SK-N-SH (cell line): ENCODE measurements around the gene THSD4. TPM values are rescaled to one million over a fixed set of nuclear protein-coding genes. Genes with fewer than 3 reads are reported as not detected.

Source experiments
- CTCF ChIA-PET: fragments of 300-600, 350-600 bp; formaldehyde crosslinking; extraction: SDS; loops from one replicate; lab custom pipeline; 2021; lab: Yijun Ruan, JAX
- POLR2A ChIA-PET: fragments of 350-600 bp; sonication (Branson Sonifier 250); formaldehyde crosslinking; extraction: SDS; loops from one replicate; lab custom pipeline; 2020; ENCODE audit warnings: antibody characterized with exemption, inconsistent platforms; lab: Yijun Ruan, JAX
- DNase-seq: peaks from one replicate; pipeline ENCODE4 v3.0.0; 2012
- H2AFZ ChIP-seq: fragments of 200-600 bp; sonication (generic); 2 replicates; pipeline ENCODE4 v1.8.1; 2016; ENCODE audit warnings: antibody characterized with exemption, mild to moderate bottlenecking, low read depth
- H3F3A ChIP-seq: fragments of 200-600 bp; sonication (generic); replicated peaks from 2 replicates; pipeline ENCODE3; 2016; ENCODE audit warnings: antibody characterized with exemption, mild to moderate bottlenecking; ENCODE audit not compliant: insufficient read depth
- H3K27ac ChIP-seq, 2 experiments: fragments of 200-500 bp in 1 of 2; fragments of 200-600 bp in 1 of 2; sonication (Bioruptor generic) in 1 of 2; sonication (generic), shearing (Covaris generic) in 1 of 2; 2 replicates each; pipeline versions ENCODE4 v1.5.1 to v1.6.1; 2014 to 2016; ENCODE audit warnings: low read depth in 2 of 2, inconsistent platforms in 1 of 2, low read length in 1 of 2, mild to moderate bottlenecking in 1 of 2, mixed read lengths in 1 of 2
- H3K27me3 ChIP-seq: fragments of 200-600 bp; sonication (generic), shearing (Covaris generic); 2 replicates; pipeline ENCODE4 v1.6.1; 2016; ENCODE audit warnings: mixed run types; ENCODE audit not compliant: insufficient read depth
- H3K36me3 ChIP-seq, 2 experiments: fragments of 200-500 bp in 1 of 2; fragments of 200-600 bp in 1 of 2; sonication (Bioruptor generic) in 1 of 2; sonication (generic) in 1 of 2; replicated peaks in 1 of 2; 2 replicates each; pipeline versions ENCODE3 to v1.5.1; 2014 to 2016; ENCODE audit warnings: low read length in 1 of 2, mild to moderate bottlenecking in 1 of 2; ENCODE audit not compliant: insufficient read depth in 2 of 2, control insufficient read depth in 1 of 2
- H3K4me1 ChIP-seq, 2 experiments: fragments of 200-500 bp in 1 of 2; fragments of 200-600 bp in 1 of 2; sonication (Bioruptor generic) in 1 of 2; sonication (generic), shearing (Covaris generic) in 1 of 2; 2 replicates each; pipeline versions ENCODE4 v1.5.1 to v1.6.1; 2014 to 2016; ENCODE audit warnings: low read depth in 1 of 2, low read length in 1 of 2, mixed run types in 1 of 2; ENCODE audit not compliant: insufficient read depth in 2 of 2, control insufficient read depth in 1 of 2
- H3K4me2 ChIP-seq: fragments of 200-600 bp; sonication (generic), shearing (Covaris generic); 2 replicates; pipeline ENCODE4 v1.6.1; 2017; ENCODE audit warnings: mixed run types
- H3K4me3 ChIP-seq, 2 experiments: fragments of 200-500 bp in 1 of 2; fragments of 200-600 bp in 1 of 2; sonication (Bioruptor generic) in 1 of 2; sonication (generic), shearing (Covaris generic) in 1 of 2; 2 replicates each; pipeline versions ENCODE4 v1.5.1 to v1.8.1; 2014 to 2016; ENCODE audit warnings: low read depth in 2 of 2, inconsistent platforms in 1 of 2, low read length in 1 of 2, mild to moderate bottlenecking in 1 of 2, mixed read lengths in 1 of 2, moderate library complexity in 1 of 2
- H3K79me2 ChIP-seq: fragments of 200-600 bp; sonication (generic); 2 replicates; pipeline ENCODE4 v1.8.1; 2017; ENCODE audit warnings: mild to moderate bottlenecking; ENCODE audit not compliant: insufficient read depth
- H3K9ac ChIP-seq: fragments of 200-600 bp; sonication (generic); 2 replicates; pipeline ENCODE4 v1.6.1; 2017; ENCODE audit warnings: mixed run types
- H3K9me2 ChIP-seq: fragments of 200-600 bp; sonication (generic); 2 replicates; pipeline ENCODE4 v1.6.1; 2017; ENCODE audit warnings: mixed run types
- H3K9me3 ChIP-seq: fragments of 200-600 bp; sonication (generic); 2 replicates; pipeline ENCODE4 v1.6.1; 2017; ENCODE audit warnings: mixed run types, mild to moderate bottlenecking, moderate library complexity
- H4K20me1 ChIP-seq: fragments of 200-600 bp; sonication (generic); 2 replicates; pipeline ENCODE4 v1.6.1; 2017; ENCODE audit warnings: mild to moderate bottlenecking, mixed run types; ENCODE audit not compliant: insufficient read depth
- CHD2 ChIP-seq: fragments of 150-350 bp; IDR thresholded peaks from 2 replicates; pipeline ENCODE4 v1.6.1; 2018; ENCODE audit warnings: low read length; ENCODE audit not compliant: partially characterized antibody
- FOXJ3 ChIP-seq: sonication (generic); formaldehyde crosslinking; IDR thresholded peaks from 2 replicates; pipeline ENCODE4 v1.5.1; 2020; ENCODE audit warnings: mild to moderate bottlenecking, missing genetic modification reagents
- FOXM1 ChIP-seq: IDR thresholded peaks from 2 replicates; pipeline ENCODE4 v1.4.0; 2012; ENCODE audit warnings: low read depth, mild to moderate bottlenecking
- GABPA ChIP-seq: IDR thresholded peaks from 2 replicates; pipeline ENCODE4 v1.4.0; 2012; ENCODE audit warnings: low read depth, mild to moderate bottlenecking
- GATA2 ChIP-seq: sonication (generic); formaldehyde crosslinking; IDR thresholded peaks from 2 replicates; pipeline ENCODE4 v1.5.0; 2020; ENCODE audit warnings: mild to moderate bottlenecking, missing genetic modification reagents
- MXI1 ChIP-seq: IDR thresholded peaks from 2 replicates; pipeline ENCODE4 v1.6.1; 2012; ENCODE audit warnings: mild to moderate bottlenecking, low read depth, low read length, improper control_type of control experiment
- NFIC ChIP-seq: IDR thresholded peaks from 2 replicates; pipeline ENCODE4 v1.4.0; 2012; ENCODE audit warnings: borderline replicate concordance
- NRF1 ChIP-seq: IDR thresholded peaks from 2 replicates; pipeline ENCODE4 v1.6.1; 2012; ENCODE audit warnings: low read depth, mild to moderate bottlenecking, low read length
- POLR2AphosphoS5 ChIP-seq: IDR thresholded peaks from 2 replicates; pipeline ENCODE4 v1.6.1; 2012; ENCODE audit warnings: low read depth, low read length
- RCOR1 ChIP-seq: fragments of 150-350 bp; IDR thresholded peaks from 2 replicates; pipeline ENCODE4 v1.6.1; 2017; ENCODE audit warnings: antibody characterized with exemption, low read length
- RFX5 ChIP-seq: IDR thresholded peaks from 2 replicates; pipeline ENCODE4 v1.6.1; 2012; ENCODE audit warnings: mild to moderate bottlenecking, improper control_type of control experiment, low read length
- SIN3A ChIP-seq: IDR thresholded peaks from 2 replicates; pipeline ENCODE4 v1.6.1; 2012; ENCODE audit warnings: low read depth, mild to moderate bottlenecking, low read length, moderate library complexity, borderline replicate concordance
- SMC3 ChIP-seq: IDR thresholded peaks from 2 replicates; pipeline ENCODE4 v1.6.1; 2012; ENCODE audit warnings: low read depth, low read length, improper control_type of control experiment
- TEAD4 ChIP-seq: IDR thresholded peaks from 2 replicates; pipeline ENCODE4 v1.4.0; 2012; ENCODE audit warnings: mild to moderate bottlenecking, borderline replicate concordance; ENCODE audit not compliant: insufficient read depth
- YY1 ChIP-seq: IDR thresholded peaks from 2 replicates; pipeline ENCODE4 v1.4.0; 2012; ENCODE audit warnings: low read depth, mild to moderate bottlenecking
- WGBS: methylation state at CpG from one replicate; pipeline ENCODE4 v1.1.6; 2017; ENCODE audit warnings: low lambda C conversion rate; 5-methylcytosine and 5-hydroxymethylcytosine counted together
- polyA plus RNA-seq, 3 experiments: library from polyadenylated mRNA; depleted of rRNA; stranded (reverse); fragments of >200 nt; gene quantifications; 2 replicates each; pipeline ENCODE4 v1.2.3, GENCODE V29; 2012
- TF ChIP-seq, protein P1 (sequence below): IDR thresholded peaks from 2 replicates; pipeline ENCODE4 v1.4.0; 2012; ENCODE audit warnings: low read depth
- TF ChIP-seq, protein P2 (sequence below): IDR thresholded peaks from 2 replicates; pipeline ENCODE4 v1.4.0; 2012; ENCODE audit warnings: low read depth, borderline replicate concordance
- TF ChIP-seq, protein P3 (sequence below): IDR thresholded peaks from 2 replicates; pipeline ENCODE4; 2012
- TF ChIP-seq, protein P4 (sequence below): fragments of 150-350 bp; IDR thresholded peaks from 2 replicates; pipeline ENCODE4 v1.6.1; 2016; ENCODE audit warnings: mild to moderate bottlenecking, low read depth, low read length
- TF ChIP-seq, protein P5 (sequence below): IDR thresholded peaks from 2 replicates; pipeline ENCODE4 v1.4.0; 2012; ENCODE audit warnings: low read depth, borderline replicate concordance

THSD4 gene
- polyA plus RNA-seq, 1 of the 3 experiments (the other 2 are of a cell fraction), result 79.1 TPM

DNA sequence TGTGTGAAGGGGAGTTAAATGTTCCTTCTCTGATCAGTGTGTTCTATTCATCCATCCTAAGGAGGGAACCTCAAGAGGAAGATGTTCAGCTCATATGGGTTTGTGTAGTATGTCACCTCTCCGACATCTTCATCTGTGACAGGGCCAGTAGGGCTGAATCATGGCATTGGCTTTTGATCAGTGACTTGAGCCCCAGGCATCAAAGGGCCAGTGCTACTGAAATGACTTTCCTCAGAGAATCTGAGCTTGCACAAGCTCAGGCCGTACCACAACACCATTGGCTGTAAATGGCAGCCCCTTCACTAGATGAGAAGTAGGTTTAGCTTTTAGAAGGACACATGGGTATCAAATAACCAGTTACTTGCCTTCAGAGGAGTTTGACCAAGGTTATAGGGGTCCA is 511.9 kb downstream of the THSD4 start (continued):
- TF ChIP-seq CHD2 (no peak), TEAD4 (no peak)

DNA sequence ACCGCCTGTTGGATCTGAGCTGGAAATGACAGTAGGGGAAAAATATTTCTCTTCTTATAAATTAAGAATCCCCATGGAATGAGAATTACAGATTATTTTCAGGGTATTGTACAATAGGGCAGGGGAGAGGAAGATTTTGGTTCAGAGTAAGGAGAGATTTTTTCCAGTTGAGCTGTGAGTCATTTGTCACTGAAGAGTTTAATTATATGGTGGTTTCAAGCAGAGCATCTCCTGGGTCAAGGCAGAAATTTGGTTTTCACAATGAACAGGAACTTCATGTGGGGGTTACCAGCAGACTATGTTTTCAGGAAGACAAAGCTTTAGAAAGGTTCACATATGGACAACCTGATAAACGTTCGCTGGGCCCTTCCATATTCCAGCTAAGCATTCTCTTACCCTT is 512.3 kb downstream of the THSD4 start:
- 93% methylated on average over 3 of the region's 3 CpGs for WGBS
- CTCF ChIA-PET, result interaction anchor here (0.7 to 2.1 kb wide), 5 partner anchors 17 to 178 kb away, joined by 3 to 7 read pairs (median 3); no protein-coding TSS in a partner anchor
- POLR2A ChIA-PET, result no interaction called here

More for the DNA sequence above, 512.3 kb downstream of the THSD4 start:
- Histone ChIP-seq H2AFZ (no peak overlapping the region), H3K9ac (no peak overlapping the region), H3K79me2 (no peaks in the 10 kb centered on the region), H4K20me1 (no peaks in the 10 kb centered on the region), H3K27ac (no peak overlapping the region), H3K4me2 (no peak overlapping the region), H3F3A (no peaks in the 10 kb centered on the region), H3K4me1 (peaks cover 0 to 5% of the 10 kb centered on the region in 2 experiments; a peak in 2 of 4 replicates), H3K9me3 (no peaks in the 10 kb centered on the region), H3K27me3 (no peaks in the 10 kb centered on the region), H3K36me3 (no peaks in the 10 kb centered on the region), H3K9me2 (no peaks in the 10 kb centered on the region), H3K4me3 (no peak overlapping the region)
- TF ChIP-seq GATA2 (CRISPR knock-in tag) (no peak), RCOR1 (no peak), MXI1 (no peak), RFX5 (no peak), GABPA (no peak), FOXM1 (no peak), YY1 (no peak), NFIC (no peak), NRF1 (no peak), POLR2AphosphoS5 (no peak), SIN3A (no peak), FOXJ3 (no peak), SMC3 (no peak), CHD2 (no peak), TEAD4 (no peak)
- TF ChIP-seq, protein P1, sequence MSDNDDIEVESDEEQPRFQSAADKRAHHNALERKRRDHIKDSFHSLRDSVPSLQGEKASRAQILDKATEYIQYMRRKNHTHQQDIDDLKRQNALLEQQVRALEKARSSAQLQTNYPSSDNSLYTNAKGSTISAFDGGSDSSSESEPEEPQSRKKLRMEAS, result no peak
- TF ChIP-seq, protein P2, sequence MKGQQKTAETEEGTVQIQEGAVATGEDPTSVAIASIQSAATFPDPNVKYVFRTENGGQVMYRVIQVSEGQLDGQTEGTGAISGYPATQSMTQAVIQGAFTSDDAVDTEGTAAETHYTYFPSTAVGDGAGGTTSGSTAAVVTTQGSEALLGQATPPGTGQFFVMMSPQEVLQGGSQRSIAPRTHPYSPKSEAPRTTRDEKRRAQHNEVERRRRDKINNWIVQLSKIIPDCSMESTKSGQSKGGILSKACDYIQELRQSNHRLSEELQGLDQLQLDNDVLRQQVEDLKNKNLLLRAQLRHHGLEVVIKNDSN, result no peak
- TF ChIP-seq, protein P3, sequence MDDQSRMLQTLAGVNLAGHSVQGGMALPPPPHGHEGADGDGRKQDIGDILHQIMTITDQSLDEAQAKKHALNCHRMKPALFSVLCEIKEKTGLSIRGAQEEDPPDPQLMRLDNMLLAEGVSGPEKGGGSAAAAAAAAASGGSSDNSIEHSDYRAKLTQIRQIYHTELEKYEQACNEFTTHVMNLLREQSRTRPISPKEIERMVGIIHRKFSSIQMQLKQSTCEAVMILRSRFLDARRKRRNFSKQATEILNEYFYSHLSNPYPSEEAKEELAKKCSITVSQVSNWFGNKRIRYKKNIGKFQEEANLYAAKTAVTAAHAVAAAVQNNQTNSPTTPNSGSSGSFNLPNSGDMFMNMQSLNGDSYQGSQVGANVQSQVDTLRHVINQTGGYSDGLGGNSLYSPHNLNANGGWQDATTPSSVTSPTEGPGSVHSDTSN, result no peak
- TF ChIP-seq, protein P4, sequence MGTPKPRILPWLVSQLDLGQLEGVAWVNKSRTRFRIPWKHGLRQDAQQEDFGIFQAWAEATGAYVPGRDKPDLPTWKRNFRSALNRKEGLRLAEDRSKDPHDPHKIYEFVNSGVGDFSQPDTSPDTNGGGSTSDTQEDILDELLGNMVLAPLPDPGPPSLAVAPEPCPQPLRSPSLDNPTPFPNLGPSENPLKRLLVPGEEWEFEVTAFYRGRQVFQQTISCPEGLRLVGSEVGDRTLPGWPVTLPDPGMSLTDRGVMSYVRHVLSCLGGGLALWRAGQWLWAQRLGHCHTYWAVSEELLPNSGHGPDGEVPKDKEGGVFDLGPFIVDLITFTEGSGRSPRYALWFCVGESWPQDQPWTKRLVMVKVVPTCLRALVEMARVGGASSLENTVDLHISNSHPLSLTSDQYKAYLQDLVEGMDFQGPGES, result no peak
- TF ChIP-seq, protein P5, sequence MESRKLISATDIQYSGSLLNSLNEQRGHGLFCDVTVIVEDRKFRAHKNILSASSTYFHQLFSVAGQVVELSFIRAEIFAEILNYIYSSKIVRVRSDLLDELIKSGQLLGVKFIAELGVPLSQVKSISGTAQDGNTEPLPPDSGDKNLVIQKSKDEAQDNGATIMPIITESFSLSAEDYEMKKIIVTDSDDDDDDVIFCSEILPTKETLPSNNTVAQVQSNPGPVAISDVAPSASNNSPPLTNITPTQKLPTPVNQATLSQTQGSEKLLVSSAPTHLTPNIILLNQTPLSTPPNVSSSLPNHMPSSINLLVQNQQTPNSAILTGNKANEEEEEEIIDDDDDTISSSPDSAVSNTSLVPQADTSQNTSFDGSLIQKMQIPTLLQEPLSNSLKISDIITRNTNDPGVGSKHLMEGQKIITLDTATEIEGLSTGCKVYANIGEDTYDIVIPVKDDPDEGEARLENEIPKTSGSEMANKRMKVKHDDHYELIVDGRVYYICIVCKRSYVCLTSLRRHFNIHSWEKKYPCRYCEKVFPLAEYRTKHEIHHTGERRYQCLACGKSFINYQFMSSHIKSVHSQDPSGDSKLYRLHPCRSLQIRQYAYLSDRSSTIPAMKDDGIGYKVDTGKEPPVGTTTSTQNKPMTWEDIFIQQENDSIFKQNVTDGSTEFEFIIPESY, result no peak
- DNase-seq, result no peak
